CD4-positive, alpha-beta T cell treated with Interleukin-17A for 4 hours (primary cell): ENCODE results near the gene MYOZ2.

Experiments used
- DNase-seq: peaks from one replicate; pipeline ENCODE4 v3.0.0-alpha.2; 2020; ENCODE audit warnings: mixed read lengths

MYOZ2 gene

GRCh38 chr4:119205690-119206089 lies 70.1 kb downstream of the MYOZ2 start:
- no peak for DNase-seq

GRCh38 chr4:119206178-119206577 lies 70.5 kb downstream of the MYOZ2 start:
- DNase-seq, result no peak

GRCh38 chr4:119207051-119207450 lies 71.4 kb downstream of the MYOZ2 start:
- DNase-seq, result no peak

- DNase-seq, result peak; percentile 35
Observed at GRCh38 chr4:119209077-119209476, 73.4 kb downstream of the MYOZ2 start.

DNA sequence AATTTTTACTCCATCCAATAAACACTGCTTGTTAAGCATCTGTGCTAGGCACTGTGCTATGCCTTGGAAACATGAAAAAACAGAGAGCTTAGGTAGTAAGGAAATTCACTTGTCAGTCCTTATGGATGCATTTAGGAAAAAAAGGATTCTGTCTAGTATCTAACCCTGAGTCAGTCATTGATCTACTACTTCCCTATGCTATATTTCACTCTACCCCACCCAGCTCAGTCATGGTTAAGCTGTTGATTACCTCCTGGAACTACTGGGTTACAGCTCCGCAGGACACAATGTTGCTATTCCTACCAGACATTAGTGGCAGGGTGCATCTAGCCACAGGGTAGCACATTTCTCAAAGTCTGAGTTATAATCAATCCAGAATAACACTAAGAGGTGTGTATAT lies 74.0 kb downstream of the MYOZ2 start:
- DNase-seq, result no peak

DNA sequence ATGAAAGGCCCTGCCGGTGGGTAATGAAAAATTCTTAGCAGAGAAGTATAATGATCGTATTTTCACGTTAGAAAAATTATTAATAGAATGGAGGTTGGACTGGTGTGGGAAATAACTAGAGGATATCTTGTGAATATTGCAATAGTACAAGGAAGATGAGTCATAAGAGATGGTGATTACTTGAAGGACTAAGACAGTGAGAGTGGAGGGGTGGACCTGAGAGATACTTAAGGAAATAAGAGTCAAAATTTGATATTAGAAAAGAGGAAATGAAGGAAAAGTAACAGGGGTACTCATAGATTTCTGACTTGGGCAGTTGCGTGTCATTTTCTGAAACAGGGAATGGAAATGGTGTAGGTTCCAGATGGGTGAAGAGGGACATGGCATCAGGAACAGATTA lies 75.1 kb downstream of the MYOZ2 start:
- DNase-seq, result no peak

DNA sequence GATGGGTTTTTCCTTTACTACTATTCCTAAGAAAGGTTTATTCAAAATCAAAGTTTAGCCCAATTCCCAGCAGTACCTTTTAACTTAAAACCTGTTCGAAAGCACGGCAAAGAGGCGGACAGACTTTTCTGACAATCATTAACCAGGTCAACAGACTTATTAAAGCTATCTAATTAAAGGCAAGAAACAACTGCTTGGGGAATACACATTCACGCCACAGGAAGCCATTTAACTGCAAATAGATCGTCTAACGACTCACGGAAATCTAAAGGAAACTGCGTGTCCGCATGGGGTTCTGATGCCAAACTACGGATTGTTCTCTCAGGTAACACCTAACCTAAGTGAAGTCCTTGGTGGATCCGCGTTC lies 76.2 kb downstream of the MYOZ2 start:
- DNase-seq, result peak; percentile 59

DNA sequence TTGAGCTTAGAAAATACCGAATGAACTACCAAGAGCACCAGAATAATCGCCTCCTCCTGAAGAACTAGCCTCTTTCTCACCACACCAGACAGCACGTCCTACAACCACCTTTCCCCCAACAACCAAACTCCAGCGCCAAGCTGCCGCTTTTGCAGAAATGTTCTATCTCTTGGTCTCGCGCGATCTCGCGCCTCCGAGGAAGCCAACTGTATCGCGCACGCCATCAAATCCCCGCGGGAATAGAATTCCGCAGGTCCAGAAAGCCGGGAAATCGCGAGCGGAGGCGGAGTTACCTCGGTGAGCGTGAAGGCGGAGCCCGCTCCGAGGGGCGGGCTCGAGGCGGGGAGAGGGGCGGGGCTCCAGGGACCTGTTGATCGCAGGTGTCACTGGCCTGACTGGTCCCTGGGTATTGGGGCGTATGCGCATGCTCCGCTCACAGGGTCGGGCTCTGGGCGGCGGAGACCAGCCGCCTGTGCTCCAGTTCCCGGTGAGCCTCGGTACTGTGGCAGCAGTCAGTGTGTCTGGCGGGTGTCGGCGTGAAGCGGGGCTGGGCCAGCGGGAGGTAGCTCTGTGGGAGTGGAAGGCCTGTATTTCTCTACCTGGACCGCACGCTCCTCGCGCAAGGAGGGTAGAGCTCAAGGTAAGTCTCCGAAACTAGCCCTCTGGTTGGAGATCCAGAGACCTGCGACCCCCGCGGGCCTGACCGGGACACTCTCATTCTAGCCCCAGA lies 76.8 kb downstream of the MYOZ2 start, which contains the start of gene USP53:
Gene USP53 (plus strand): TSS at position 480 of the 730 bp plus-strand sequence. CDS start 27,047 bp downstream, outside the sequence.
- DNase-seq, result peak; percentile 99

DNA sequence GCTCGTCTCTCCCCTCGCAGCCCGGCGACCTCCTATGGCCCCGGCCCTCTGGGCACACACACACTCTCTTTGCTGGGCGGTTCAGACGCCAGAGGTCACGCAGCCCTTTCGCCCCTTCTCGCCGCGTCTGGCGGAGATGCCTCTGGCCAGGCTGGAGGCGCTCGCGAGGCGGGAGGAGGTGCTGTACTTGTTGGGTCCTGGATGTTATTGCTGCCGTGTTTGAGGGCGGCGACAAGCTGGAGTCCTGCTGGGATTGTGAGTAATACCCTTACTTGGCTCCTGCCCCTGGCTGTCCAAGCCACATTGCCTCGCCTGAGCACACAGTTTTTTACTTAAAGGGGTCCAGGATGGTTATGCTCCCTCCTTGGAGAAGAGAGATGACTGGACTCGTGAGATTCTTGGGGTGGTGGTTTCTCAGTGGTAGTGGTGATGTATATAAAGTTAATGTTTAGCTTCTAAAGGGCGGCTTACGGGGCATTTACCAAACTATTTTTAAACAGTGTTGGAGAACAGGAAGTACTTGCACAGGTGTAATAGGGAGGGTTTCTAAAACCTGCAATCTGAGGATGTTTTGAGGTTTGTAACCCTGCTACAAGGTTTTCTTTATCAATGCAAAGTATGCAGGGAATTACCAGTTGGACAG lies 77.5 kb downstream of the MYOZ2 start:
- peak; percentile 75 for DNase-seq

GRCh38 chr4:119218093-119218492 lies 82.5 kb downstream of the MYOZ2 start:
- DNase-seq, result no peak

- DNase-seq, result no peak
Observed at GRCh38 chr4:119221412-119221811, 85.8 kb downstream of the MYOZ2 start.

DNA sequence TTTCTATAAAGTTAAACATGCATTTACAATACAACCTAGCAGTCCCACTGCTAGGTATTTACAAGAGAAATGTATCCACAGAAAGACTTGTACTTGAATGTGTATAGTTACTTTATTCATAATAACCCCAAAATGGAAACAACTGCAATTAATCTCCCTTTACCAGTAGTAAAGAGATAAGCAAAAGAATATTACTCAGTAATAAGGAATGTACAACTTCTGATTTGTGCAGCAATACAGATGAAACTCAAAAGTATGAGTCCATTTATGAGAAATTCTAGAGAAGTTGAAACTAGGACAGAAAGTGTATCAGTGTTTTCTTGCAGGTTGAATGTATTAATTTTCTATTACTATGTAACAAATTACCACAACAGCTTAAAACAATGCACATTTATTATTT lies 92.1 kb downstream of the MYOZ2 start:
- no peak for DNase-seq

DNA sequence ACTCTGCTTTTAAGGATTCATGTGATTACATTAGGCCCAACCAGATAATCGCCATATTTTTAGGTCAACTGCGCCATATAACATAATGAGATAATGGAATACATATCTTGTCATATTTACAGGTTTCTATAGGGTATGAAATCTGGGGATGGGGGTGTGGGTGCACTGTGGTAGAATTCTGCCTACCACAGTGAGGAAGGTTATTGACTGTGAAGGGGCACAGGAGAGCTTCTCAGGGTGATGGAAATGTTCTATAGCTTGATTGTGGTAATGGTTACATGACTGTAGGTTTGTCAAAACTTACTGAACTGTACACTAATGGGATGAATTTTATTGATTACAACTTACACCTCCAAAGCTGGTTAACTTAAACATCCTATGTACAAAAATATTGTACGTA lies 92.8 kb downstream of the MYOZ2 start:
- DNase-seq, result no peak

- DNase-seq, result no peak
Observed at GRCh38 chr4:119229908-119230687, 94.5 kb downstream of the MYOZ2 start.

DNA sequence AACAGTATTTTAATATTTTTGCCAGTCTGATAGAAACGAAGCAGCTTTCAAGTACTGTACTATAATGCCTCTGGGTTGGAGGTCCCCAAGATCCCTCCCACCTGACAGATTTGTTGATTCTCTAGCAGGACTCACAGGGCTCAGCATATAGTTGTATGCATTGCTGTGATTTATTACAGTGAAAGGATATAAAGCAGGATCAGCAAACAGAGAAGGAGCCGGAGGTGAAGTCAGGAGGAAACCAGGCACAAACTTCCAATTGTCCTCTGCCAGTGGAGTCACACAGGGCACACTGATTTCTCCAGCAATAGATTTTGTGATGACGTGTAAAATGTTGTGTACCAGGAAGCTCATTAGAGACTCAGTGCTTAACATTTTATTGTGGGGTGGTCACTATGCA lies 95.9 kb downstream of the MYOZ2 start:
- no peak for DNase-seq

DNA sequence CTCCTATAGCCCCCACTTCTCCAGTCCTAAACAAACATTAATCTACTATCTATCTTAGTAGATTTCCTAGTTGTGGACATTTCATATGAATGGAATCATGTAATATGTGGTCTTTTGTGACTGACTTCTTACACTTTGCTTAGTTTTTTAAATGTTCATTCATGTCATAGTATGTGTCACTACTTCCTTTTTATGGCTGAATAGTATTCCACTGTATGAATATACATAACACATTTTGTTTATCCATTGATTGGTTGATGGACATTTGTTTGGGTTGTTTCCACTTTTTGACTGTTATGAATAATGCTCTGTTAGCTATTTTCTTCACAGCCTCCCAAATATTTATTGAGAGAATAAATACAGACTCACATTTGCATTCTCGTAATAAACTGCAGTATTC lies 96.7 kb downstream of the MYOZ2 start:
- no peak for DNase-seq

- DNase-seq, result no peak
Observed at GRCh38 chr4:119233191-119233590, 97.6 kb downstream of the MYOZ2 start.

- peak; percentile 11 for DNase-seq
Observed at GRCh38 chr4:119233750-119234149, 98.1 kb downstream of the MYOZ2 start.

DNA sequence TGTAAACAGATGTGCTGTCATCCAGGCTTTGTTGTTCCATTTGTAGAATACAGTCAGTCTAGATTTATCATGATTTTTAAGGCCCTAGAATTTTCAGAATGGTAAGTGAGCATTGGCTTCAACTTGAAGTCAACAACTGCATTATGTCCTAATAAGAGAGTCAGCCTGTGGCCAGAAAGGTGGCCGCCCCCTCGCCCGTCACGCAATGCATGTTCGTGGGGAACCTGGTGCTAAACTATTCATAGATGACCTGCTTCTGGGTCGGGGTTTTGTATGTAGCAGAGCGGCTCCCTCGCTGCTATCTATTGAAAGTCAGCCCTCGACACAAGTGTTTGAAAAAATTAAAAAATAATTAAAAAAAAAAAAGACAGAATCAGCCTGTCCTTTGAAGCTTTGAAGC lies 101.6 kb downstream of the MYOZ2 start:
- DNase-seq, result no peak
